Medulla oblongata (tissue), 1 donor: Measurements from ENCODE around the gene LONRF3.
"Not testable (repeated sequence)": the region's sequence is repeated elsewhere in the genome, so short reads cannot be mapped to it uniquely, and the experiment has no call there.

Experiments
- DNase-seq: peaks from one replicate; pipeline ENCODE4 v3.0.0-alpha.2; 2015; ENCODE audit errors: extremely low spot score

Gene LONRF3

GRCh38 chrX:118988911-118989310, 14.5 kb downstream of the LONRF3 start:
- DNase-seq: no peak

- DNase-seq: no peak
Measured at GRCh38 chrX:118989886-118990285, 15.5 kb downstream of the LONRF3 start.

- DNase-seq: no peak
Measured at GRCh38 chrX:118990512-118991227, 16.3 kb downstream of the LONRF3 start.

GRCh38 chrX:118992441-118993121, 18.2 kb downstream of the LONRF3 start:
- not testable (repeated sequence) for DNase-seq

- no peak for DNase-seq
Measured at GRCh38 chrX:119003462-119003861, 29.0 kb downstream of the LONRF3 start.

GRCh38 chrX:119004920-119005524, 30.6 kb downstream of the LONRF3 start:
- peak; percentile 35 for DNase-seq

GRCh38 chrX:119007189-119007770, 32.9 kb downstream of the LONRF3 start:
- DNase-seq: no peak

GRCh38 chrX:119008110-119008744, 33.8 kb downstream of the LONRF3 start:
- DNase-seq: peak; percentile 27

GRCh38 chrX:119009071-119009470, 34.7 kb downstream of the LONRF3 start:
- no peak for DNase-seq

GRCh38 chrX:119010491-119010890, 36.1 kb downstream of the LONRF3 start:
- no peak for DNase-seq

- no peak for DNase-seq
Measured at GRCh38 chrX:119013164-119013563, 38.7 kb downstream of the LONRF3 start.

- no peak for DNase-seq
Measured at GRCh38 chrX:119015407-119016237, 41.2 kb downstream of the LONRF3 start.

- DNase-seq: no peak
Measured at GRCh38 chrX:119017077-119017476, 42.7 kb downstream of the LONRF3 start.

- DNase-seq: no peak
Measured at GRCh38 chrX:119025900-119026299, 51.5 kb downstream of the LONRF3 start.

- not testable (repeated sequence) for DNase-seq
Measured at GRCh38 chrX:119026344-119026743, 51.9 kb downstream of the LONRF3 start.

GRCh38 chrX:119027960-119028732, 53.7 kb downstream of the LONRF3 start:
- DNase-seq: not testable (repeated sequence)

GRCh38 chrX:119028733-119029330, 54.4 kb downstream of the LONRF3 start:
- DNase-seq: no peak

- not testable (repeated sequence) for DNase-seq
Measured at GRCh38 chrX:119029656-119030055, 55.2 kb downstream of the LONRF3 start.

GRCh38 chrX:119030990-119031389, 56.6 kb downstream of the LONRF3 start:
- DNase-seq: no peak
